HG03521 (cell line): ENCODE data around the gene TPM4.

ENCODE experiments used
- ATAC-seq: cut with Tn5 transposase; IDR thresholded peaks from one replicate; pipeline ENCODE4 v1.9.1; 2021; ENCODE audit warnings: mild to moderate bottlenecking, moderate library complexity; ENCODE audit not compliant: unreplicated experiment

The TPM4 gene

DNA sequence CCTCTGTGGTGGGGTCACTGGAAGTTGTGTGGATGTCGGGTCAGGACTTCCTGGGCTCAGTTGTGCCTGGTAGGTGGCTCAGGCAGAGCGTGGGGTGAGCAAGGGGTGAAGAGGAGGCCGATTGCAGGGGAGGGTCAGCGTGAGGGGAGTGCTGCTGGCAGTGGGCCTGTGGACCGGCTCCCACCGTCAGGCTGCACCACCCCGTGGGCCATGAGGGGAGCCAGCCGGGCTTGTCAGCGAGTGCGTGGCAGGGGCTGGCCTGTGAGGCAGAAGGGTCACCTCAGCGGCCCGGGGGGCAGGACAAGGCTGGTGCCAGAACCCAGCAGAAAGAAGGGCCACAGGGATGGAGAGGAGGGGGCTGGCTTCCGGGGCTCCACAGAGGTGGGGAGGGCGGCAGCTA lies 48.7 kb downstream of the TPM4 start:
- ATAC-seq, result no peak

GRCh38 chr19:16125737-16126495 lies 49.6 kb downstream of the TPM4 start:
- no peak for ATAC-seq

DNA sequence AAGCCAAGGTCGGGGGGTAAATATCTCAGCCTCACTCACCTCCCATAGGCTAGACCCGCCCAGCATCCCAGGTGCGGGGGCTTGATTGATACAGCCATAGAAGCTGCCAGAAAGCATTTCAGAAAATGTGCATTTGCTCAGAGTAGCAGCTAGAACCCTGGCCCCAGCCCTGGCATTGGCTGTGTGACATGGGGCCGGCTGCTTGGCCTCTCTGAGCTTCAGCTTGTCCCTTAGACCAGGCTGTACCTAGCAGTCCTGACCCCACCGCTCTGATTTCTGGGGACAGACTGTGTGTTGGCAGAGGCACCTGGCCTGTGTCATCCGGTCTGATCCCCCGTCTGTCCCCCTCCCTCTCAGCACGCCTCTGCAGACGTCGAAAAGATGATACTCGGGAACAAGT lies 50.8 kb downstream of the TPM4 start:
- ATAC-seq, result no peak

- ATAC-seq, result no peak
Observed at GRCh38 chr19:16127776-16128371, 51.6 kb downstream of the TPM4 start.

GRCh38 chr19:16131648-16132047 lies 55.4 kb downstream of the TPM4 start:
- ATAC-seq, result no peak

DNA sequence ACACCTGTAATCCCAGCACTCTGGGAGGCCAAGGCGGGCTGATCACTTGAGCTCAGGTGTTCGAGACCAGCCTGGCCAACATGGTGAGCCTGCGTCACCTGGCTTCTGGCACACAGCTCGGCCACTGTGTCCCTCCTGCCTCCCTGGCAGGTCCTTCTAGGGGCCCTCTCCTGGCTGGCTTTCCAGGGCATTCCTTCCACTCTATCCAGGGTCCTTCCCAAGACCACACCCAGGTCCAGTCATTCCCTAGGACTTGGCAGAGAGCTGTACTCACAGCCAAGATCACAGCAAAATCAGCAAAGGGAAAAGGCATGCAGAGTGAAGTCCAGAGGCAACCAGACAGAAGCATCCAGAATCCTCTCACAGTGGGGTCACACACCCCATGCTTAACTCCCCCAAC lies 57.5 kb downstream of the TPM4 start:
- no peak for ATAC-seq

DNA sequence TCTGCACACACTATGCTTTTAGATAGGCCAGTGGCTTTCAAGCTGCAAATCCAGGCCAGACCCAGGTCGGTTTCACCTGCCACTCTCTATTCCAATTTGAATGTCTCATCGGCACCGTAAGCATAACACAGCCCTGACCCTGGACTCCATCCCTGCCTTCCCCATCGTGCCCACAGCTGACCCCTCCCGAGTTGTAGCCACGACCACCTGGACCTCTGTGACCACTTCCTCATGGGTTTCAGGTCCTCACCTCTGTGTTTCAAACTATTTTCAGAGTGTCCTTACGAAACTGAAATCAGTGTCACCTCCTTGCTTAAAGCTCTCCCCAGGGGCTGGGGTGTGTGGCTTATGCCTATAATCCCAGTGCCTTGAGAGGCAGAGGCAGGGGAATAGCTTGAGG lies 58.2 kb downstream of the TPM4 start:
- no peak for ATAC-seq

- ATAC-seq, result no peak
Observed at GRCh38 chr19:16135430-16136127, 59.3 kb downstream of the TPM4 start.

DNA sequence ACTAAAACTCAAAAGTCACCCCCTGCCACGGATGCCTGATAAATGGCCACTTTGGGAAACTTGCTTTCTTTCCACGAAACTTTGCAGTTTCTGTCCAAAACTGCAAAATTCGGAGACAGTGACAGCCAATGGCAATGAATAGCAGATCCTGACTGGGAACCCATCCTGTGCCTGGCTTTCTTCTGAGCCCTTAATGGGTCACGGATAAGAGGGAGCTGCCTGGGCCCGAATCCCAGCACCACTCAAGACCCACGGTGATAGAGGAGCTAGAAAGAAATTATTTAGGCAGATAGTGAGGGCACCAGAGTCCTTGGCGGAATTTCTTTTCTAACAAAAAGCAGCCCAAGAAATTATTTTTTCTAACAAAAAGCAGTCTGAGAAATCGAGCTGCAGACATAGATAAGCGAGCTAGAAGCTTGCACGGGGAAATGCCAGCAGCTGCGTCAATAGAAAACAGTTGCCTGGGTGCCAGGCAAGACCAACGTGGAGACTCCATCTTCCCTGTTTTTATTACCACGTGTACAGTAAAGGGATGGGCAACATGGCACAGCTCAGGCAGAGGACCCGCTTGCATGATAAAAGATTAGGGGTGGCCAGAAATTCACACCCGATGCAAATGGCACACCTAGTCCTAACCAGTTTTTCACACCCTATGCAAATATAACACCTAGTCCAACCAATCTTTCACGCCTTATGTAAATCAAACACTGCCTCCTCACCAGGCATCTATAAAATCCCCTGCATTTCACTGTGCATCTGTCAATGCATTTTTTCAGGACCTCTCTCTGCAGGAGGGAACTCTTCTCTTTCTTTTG lies 60.1 kb downstream of the TPM4 start:
- ATAC-seq, result no peak

- ATAC-seq, result no peak
Observed at GRCh38 chr19:16139752-16140151, 63.5 kb downstream of the TPM4 start.

DNA sequence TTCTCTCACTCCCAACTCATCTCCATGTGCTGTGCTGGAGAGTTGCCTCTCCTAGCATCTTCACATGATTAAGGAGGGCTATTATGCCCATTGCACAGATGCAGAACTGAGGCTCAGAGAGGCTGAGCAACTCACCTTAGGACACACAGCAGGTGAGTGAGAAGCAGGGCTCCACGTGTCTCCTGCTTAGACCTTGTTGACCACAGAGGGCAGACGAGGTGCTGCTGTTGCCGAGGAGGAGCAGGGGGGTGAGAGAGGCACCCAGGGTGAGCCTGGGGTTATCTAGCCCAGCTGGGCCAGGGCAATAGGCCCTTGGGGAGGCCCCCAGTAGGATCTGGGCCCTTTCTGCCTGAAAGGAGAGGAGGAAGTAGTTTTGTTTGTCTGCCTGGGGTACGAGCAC lies 64.7 kb downstream of the TPM4 start:
- no peak for ATAC-seq

DNA sequence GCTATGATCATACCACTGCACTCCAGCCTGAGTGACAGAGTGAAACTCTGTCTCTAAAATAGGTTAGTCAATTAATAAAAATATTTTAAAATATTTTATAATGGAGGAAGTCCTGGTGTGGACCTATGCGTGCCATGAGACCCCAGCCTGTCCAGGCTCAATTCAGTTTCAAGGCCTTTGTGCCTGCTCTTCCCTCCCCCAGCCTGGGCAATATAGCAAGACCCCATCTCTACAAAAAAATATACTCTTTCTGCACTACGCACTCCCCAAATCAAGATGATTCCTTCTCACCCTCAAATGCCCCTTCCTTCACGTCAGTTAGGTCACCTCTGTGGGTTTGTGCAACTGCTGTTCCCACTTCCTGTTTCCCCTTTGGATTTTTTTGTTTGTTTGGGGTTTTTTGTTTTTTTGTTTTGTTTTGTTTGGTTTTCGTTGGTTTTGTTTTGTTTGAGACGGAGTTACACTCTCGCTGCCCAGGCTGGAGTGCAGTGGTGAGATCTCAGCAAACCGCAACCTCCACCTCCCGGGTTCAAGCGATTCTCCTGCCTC lies 65.8 kb downstream of the TPM4 start:
- no peak for ATAC-seq

DNA sequence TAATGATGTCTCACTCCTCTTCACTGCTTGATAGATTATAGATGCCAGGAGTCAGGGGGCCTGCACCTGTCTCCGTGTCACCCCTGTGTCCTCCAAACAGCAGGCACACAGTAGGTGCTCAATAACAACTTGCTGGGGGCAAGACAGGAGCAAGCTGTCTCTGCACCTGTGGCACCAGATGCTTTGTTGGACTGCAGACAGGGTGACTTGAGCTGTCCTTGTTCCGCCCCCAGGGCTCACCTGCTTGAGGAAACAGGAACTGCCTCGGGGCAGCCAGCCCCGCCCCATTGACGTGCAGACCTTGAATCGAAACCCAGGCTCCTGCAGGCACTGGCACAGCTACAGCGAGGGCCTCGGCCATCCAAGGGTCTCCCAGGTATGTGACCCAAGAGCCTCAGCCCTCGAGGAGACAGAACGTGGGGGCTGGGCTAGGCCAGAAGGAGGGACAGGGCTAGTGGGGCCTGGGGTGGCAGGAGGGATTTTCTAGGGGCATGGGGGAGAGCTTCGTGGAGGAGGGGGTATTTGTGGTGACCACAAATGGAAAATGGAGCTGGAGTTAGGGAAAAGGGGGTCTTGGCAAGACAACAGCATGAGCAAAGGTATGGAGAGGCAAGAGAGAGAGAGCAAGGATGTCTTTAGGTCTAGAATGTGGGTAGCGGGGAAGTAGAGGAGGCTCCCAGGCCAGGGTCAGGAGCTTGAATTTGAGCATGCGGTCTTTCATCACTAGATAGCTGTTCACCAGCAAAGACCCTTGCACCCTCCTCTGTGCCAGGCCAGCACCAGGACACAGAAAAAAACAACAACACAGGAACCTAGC lies 67.3 kb downstream of the TPM4 start, which contains the start of gene HSH2D:
TSS of gene HSH2D (plus strand) at position 287 of the 817 bp plus-strand sequence. CDS start 5,066 bp downstream, outside the sequence.
- ATAC-seq, result peak; percentile 53

- no peak for ATAC-seq
Observed at GRCh38 chr19:16144216-16144581, 67.9 kb downstream of the TPM4 start.

- no peak for ATAC-seq
Observed at GRCh38 chr19:16146112-16146511, 69.8 kb downstream of the TPM4 start.

GRCh38 chr19:16148443-16149229 lies 72.3 kb downstream of the TPM4 start:
- no peak for ATAC-seq
